GM23338 (cell line): Measurements from ENCODE around the gene TERT.

ENCODE experiments used
- CREB1 ChIP-seq: fragments of 250-450 bp; sonication (Bioruptor Pico); IDR thresholded peaks from 2 replicates; pipeline ENCODE4 v1.5.0; 2020; ENCODE audit warnings: low read depth, mild to moderate bottlenecking, moderate library complexity
- CTCF ChIP-seq, 2 experiments: fragments of 200-600 bp in 1 of 2; sonication (generic) in 1 of 2; conservative IDR thresholded peaks; 2 replicates each; pipeline versions ENCODE4 v1.5.1 to v1.6.1; 2016 to 2017; ENCODE audit warnings: antibody characterized with exemption in 2 of 2, low read depth in 2 of 2, mild to moderate bottlenecking in 2 of 2, moderate library complexity in 1 of 2
- ETS1 ChIP-seq: IDR thresholded peaks from 2 replicates; pipeline ENCODE4 v1.6.1; 2016; ENCODE audit warnings: antibody characterized with exemption
- EZH2 ChIP-seq: fragments of 200-600 bp; sonication (generic); IDR thresholded peaks from one replicate; pipeline ENCODE4 v1.8.0; 2017; ENCODE audit warnings: antibody characterized with exemption, mild to moderate bottlenecking, low read depth; ENCODE audit not compliant: unreplicated experiment
- EZH2phosphoT487 ChIP-seq: fragments of 200-600 bp; sonication (generic); IDR thresholded peaks from one replicate; pipeline ENCODE4 v1.8.1; 2018; ENCODE audit warnings: antibody characterized with exemption; ENCODE audit not compliant: unreplicated experiment
- JUNB ChIP-seq: IDR thresholded peaks from one replicate; pipeline ENCODE4 v1.6.1; 2016; ENCODE audit warnings: antibody characterized with exemption; ENCODE audit not compliant: unreplicated experiment
- NANOG ChIP-seq: IDR thresholded peaks from 2 replicates; pipeline ENCODE4 v1.6.1; 2016; ENCODE audit warnings: antibody characterized with exemption, borderline replicate concordance
- POLR2AphosphoS5 ChIP-seq: IDR thresholded peaks from 2 replicates; pipeline ENCODE4 v1.6.1; 2016; ENCODE audit warnings: antibody characterized with exemption, low read depth
- REST ChIP-seq: IDR thresholded peaks from one replicate; pipeline ENCODE4 v1.6.1; 2018; ENCODE audit warnings: antibody characterized with exemption; ENCODE audit not compliant: unreplicated experiment
- STAT1 ChIP-seq: IDR thresholded peaks from one replicate; pipeline ENCODE4 v1.6.1; 2016; ENCODE audit warnings: antibody characterized with exemption; ENCODE audit not compliant: unreplicated experiment
- ZNF331 ChIP-seq: fragments of 250-450 bp; sonication (Bioruptor Pico); IDR thresholded peaks from 2 replicates; pipeline ENCODE4 v1.5.0; 2020; ENCODE audit warnings: low read depth, mild to moderate bottlenecking, moderate library complexity
- ZNF462 ChIP-seq: fragments of 250-450 bp; sonication (Bioruptor Pico); IDR thresholded peaks from 2 replicates; pipeline ENCODE4 v1.5.0; 2020; ENCODE audit warnings: mild to moderate bottlenecking, moderate library complexity

- TF ChIP-seq CTCF (conservative IDR thresholded peaks at IDR 0.05; ENCODE audit: low read depth in 2 of 2) (no peak), CREB1 (no peak), POLR2AphosphoS5 (no peak), EZH2 (no peak), EZH2phosphoT487 (no peak), REST (no peak), ETS1 (no peak), JUNB (no peak), NANOG (no peak), ZNF462 (CRISPR knock-in tag) (no peak), ZNF331 (no peak), STAT1 (no peak)
Measured at GRCh38 chr5:1319436-1320256, 24.8 kb upstream of the TERT start.
